ENCODE measurements around the gene GMDS.

Gene GMDS

DNA sequence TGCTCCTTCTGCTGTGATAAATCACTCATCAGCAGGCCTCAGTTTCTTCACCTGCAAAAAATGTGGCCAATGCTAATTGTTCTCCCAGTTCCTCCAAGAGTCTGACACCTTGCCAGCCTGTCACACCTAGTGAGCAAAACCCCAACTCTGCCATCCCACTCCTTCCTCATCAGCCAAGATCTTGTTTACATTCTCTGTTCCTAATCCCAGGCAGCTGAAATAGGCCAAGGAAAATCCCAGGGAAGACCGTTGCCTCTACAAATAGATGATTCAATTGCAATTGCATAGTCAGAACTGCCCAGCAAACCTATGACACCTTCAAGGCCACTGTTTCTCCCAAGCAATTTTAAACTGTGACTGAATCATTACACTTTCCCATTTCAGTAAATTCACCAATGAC is 78.7 kb downstream of the GMDS start:
- Histone ChIP-seq H3K9ac (ENCODE audit: low read length) (no peak overlapping the region), H3K27ac (ENCODE audit: low read depth, low read length) (no peak overlapping the region)

DNA sequence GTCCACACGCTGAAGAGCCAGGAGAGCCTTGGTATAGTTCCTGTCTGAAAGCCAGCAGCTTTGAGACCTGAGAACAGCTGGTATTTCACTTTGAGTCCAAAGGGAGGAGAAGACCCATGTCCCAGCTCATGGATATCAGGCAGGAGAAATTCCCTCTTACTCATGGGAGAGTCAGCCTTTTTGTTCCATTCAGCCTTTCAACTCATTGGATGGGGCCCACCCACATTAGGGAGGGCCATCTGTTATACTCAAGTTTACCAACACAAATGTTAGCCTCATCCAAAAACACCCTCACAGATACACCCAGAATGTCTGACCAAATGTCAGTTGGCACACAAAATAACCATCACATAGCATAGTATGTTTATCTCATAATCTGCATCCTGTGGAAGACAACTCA is 80.1 kb downstream of the GMDS start:
- no peak overlapping the region for H3K9ac ChIP-seq (ENCODE audit: low read length)

More for the DNA sequence above, 78.7 kb downstream of the GMDS start:
- H3K27me3 ChIP-seq (ENCODE audit: control insufficient read depth in 1 of 2, insufficient read depth in 2 of 2, low read length in 2 of 2), result no peaks in the 10 kb centered on the region
- H3K9me3 ChIP-seq (ENCODE audit: low read length), result no peaks in the 10 kb centered on the region
- no peak overlapping the region for H3K4me3 ChIP-seq (ENCODE audit: low read depth in 1 of 2, low read length in 2 of 2)
- H3K36me3 ChIP-seq (ENCODE audit: insufficient read depth, low read length), result no peaks in the 10 kb centered on the region
- H3K4me1 ChIP-seq (ENCODE audit: insufficient read depth, low read length), result no peaks in the 10 kb centered on the region

DNA sequence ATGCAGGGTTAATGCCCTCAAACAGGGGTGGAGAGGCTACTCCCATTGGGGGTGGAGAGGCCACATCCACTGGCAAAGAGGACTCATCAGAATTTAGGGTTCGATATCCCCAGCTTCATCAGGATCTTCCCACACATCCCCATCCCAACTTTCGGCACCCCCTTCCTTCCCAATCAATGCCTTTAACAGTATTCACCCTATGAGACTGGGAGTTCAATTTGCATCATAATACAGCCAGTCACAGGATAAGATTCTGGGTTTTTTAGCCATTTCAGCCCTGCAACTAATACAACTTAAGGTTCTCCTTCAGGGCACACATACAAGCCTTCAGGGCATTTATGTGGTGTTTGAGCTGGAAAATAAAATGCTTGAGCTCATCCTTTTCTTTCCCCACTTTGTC is 80.9 kb downstream of the GMDS start:
- H3K9ac ChIP-seq (ENCODE audit: low read length), result no peak overlapping the region
- no peak overlapping the region for H3K4me3 ChIP-seq (ENCODE audit: low read depth in 1 of 2, low read length in 2 of 2)
- no peaks in the 10 kb centered on the region for H3K9me3 ChIP-seq (ENCODE audit: low read length)
- no peaks in the 10 kb centered on the region for H3K4me1 ChIP-seq (ENCODE audit: insufficient read depth, low read length)
- H3K27me3 ChIP-seq (ENCODE audit: control insufficient read depth in 1 of 2, insufficient read depth in 2 of 2, low read length in 2 of 2), result no peaks in the 10 kb centered on the region
- no peak overlapping the region for H3K27ac ChIP-seq (ENCODE audit: low read depth, low read length)
- H3K36me3 ChIP-seq (ENCODE audit: insufficient read depth, low read length), result no peaks in the 10 kb centered on the region

More for the DNA sequence above, 80.1 kb downstream of the GMDS start:
- H3K27ac ChIP-seq (ENCODE audit: low read depth, low read length), result no peak overlapping the region
- no peaks in the 10 kb centered on the region for H3K9me3 ChIP-seq (ENCODE audit: low read length)
- no peaks in the 10 kb centered on the region for H3K27me3 ChIP-seq (ENCODE audit: control insufficient read depth in 1 of 2, insufficient read depth in 2 of 2, low read length in 2 of 2)
- no peaks in the 10 kb centered on the region for H3K4me1 ChIP-seq (ENCODE audit: insufficient read depth, low read length)
- no peaks in the 10 kb centered on the region for H3K36me3 ChIP-seq (ENCODE audit: insufficient read depth, low read length)
- no peak overlapping the region for H3K4me3 ChIP-seq (ENCODE audit: low read depth in 1 of 2, low read length in 2 of 2)

DNA sequence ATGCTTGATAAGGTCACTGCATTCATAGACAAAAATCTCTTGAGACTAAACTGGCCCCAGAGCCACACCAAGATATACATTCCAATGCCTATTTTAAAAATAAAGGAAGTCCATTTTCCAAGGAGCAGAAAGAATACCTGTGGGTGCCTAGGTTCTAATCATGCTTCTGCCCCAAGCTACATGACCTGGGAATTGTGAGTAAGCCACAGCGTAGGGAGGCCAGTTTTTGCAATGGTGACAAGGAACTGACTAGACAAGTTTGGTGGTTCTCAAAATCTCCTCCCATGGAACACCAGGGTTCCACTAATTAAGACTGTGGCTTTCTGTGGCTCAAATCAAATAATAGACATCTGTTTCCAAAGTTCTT is 83.3 kb downstream of the GMDS start:
- H3K36me3 ChIP-seq (ENCODE audit: insufficient read depth, low read length), result no peaks in the 10 kb centered on the region
- no peak overlapping the region for H3K27ac ChIP-seq (ENCODE audit: low read depth, low read length)
- H3K27me3 ChIP-seq (ENCODE audit: control insufficient read depth in 1 of 2, insufficient read depth in 2 of 2, low read length in 2 of 2), result no peaks in the 10 kb centered on the region
- no peak overlapping the region for H3K9ac ChIP-seq (ENCODE audit: low read length)
- H3K9me3 ChIP-seq (ENCODE audit: low read length), result no peaks in the 10 kb centered on the region
- H3K4me3 ChIP-seq (ENCODE audit: low read depth in 1 of 2, low read length in 2 of 2), result no peak overlapping the region
- no peaks in the 10 kb centered on the region for H3K4me1 ChIP-seq (ENCODE audit: insufficient read depth, low read length)

DNA sequence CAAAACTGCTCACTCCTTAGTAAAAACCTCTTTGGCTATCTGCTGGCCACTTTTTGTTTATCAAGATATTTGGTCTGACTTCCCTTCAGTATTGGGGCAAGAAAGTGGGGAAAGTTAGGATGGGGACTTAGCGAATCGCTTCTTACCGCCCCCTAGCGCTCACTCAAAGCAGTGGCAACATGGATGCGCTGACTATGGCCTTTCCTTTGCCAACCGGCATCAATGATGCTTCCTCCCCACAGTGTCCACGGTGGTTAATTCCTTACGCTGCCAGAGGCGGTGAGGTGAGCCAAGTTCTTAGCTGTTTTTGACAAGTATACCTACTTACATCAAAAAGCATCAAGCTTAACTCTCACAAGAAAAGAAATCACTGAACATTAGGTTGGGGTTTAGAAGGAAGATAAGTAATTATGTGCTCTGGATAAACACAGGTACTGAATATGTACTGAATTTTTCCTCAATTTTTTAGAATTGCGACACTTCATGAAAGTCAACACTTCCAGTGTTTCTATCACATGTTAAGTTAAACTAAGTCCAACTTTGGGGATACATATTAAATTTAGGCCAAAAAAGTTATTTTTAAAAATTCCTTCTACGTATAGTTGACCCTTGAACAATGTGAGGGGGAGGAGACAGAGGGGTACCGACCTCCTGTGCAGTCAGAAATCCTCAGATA is 86.7 kb downstream of the GMDS start:
- no peaks in the 10 kb centered on the region for H3K4me1 ChIP-seq (ENCODE audit: insufficient read depth, low read length)
- H3K36me3 ChIP-seq (ENCODE audit: insufficient read depth, low read length), result no peaks in the 10 kb centered on the region
- H3K27me3 ChIP-seq (ENCODE audit: control insufficient read depth in 1 of 2, insufficient read depth in 2 of 2, low read length in 2 of 2), result no peaks in the 10 kb centered on the region
- H3K27ac ChIP-seq (ENCODE audit: low read depth, low read length), result no peak overlapping the region
- H3K4me3 ChIP-seq (ENCODE audit: low read depth in 1 of 2, low read length in 2 of 2), result no peak overlapping the region
- H3K9ac ChIP-seq (ENCODE audit: low read length), result no peak overlapping the region
- no peaks in the 10 kb centered on the region for H3K9me3 ChIP-seq (ENCODE audit: low read length)

DNA sequence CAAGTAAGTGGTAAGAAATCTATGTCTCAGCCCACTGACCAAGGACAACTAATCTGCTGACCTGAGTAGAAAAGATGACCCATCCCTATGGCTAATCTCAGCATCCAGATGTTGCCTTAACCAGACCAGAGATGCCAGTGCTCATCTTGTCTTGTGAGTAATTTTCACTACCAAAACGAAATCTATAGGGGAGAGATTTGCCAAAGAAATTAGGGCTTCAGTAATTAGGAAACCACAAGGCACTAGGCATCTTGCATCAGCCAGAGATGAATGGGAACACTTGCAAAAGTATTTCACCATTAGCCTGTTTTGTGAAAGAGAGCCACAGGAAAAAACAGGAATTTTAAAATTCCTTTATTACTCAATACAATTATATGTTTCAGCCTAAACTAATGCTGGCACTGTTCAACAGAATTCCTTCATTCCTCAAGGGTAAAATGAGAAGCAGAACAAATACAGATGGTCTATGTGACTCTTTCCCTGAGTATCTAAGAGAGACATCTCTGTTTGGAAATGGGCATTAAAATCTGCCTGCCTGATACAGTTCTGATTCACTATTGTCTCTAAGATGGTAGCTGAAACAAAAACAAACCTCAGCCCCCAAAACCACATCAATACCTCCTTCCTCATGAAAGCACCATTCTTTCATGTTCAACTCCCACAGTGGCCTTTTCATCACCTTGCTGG is 87.8 kb downstream of the GMDS start:
- no peaks in the 10 kb centered on the region for H3K4me1 ChIP-seq (ENCODE audit: insufficient read depth, low read length)
- H3K9ac ChIP-seq (ENCODE audit: low read length), result no peak overlapping the region
- no peaks in the 10 kb centered on the region for H3K36me3 ChIP-seq (ENCODE audit: insufficient read depth, low read length)
- H3K4me3 ChIP-seq (ENCODE audit: low read depth in 1 of 2, low read length in 2 of 2), result no peak overlapping the region
- no peaks in the 10 kb centered on the region for H3K9me3 ChIP-seq (ENCODE audit: low read length)
- no peaks in the 10 kb centered on the region for H3K27me3 ChIP-seq (ENCODE audit: control insufficient read depth in 1 of 2, insufficient read depth in 2 of 2, low read length in 2 of 2)
- no peak overlapping the region for H3K27ac ChIP-seq (ENCODE audit: low read depth, low read length)

DNA sequence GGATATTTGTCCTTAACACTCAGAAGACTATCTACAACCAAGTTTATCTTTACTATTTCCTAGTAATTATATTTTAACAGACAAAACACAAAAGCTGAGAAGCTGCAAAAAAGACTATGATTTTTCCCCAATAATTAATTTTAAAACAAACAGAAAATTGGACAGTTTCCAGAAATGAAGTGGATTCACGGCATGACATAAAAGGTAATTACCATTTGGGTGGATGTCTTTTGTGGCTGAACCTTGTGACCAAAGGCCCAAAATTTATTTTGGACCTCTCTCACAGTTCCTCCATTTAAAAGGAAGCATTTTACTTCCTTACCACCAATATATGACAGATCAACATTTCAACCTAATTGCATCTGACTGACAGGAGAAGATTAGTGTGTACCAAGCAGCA is 90.2 kb downstream of the GMDS start:
- Histone ChIP-seq H3K27me3 (ENCODE audit: control insufficient read depth in 1 of 2, insufficient read depth in 2 of 2, low read length in 2 of 2) (no peaks in the 10 kb centered on the region), H3K36me3 (ENCODE audit: insufficient read depth, low read length) (no peaks in the 10 kb centered on the region), H3K9me3 (ENCODE audit: low read length) (no peaks in the 10 kb centered on the region), H3K4me3 (ENCODE audit: low read depth in 1 of 2, low read length in 2 of 2) (no peak overlapping the region), H3K4me1 (ENCODE audit: insufficient read depth, low read length) (no peaks in the 10 kb centered on the region), H3K27ac (ENCODE audit: low read depth, low read length) (no peak overlapping the region), H3K9ac (ENCODE audit: low read length) (no peak overlapping the region)

DNA sequence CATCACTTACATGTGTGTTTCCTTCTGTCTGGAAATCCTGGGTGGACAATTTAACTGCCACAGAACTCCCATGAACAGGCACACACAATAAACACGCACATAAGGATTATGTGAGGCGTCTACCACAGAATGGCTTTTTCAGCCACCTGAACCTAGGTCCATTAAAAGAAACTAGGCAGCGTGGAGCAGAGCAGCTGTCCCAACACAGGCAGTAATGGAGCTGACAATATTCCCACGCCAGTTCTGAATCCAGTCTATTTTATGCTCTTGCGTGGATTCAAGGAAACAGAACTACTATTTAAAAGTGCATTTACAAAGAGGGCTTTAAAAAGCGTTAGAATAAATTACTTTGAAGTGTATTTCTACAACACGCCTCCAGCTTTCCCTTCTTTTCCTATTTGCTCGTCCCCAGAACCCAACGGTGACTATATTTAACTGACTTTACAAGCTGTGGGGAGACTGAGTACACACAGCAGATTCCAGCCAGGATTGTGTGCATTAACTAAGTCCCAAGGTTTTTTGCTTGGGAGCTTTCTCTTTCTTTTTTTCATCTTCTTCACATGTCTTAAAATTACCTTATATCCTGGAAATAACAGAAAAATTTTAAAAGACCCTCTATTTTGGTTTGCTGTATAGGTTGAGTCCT is 95.9 kb downstream of the GMDS start:
- H3K27ac ChIP-seq (ENCODE audit: low read depth, low read length), result no peak overlapping the region
- no peak overlapping the region for H3K9ac ChIP-seq (ENCODE audit: low read length)
- H3K4me3 ChIP-seq (ENCODE audit: low read depth in 1 of 2, low read length in 2 of 2), result no peak overlapping the region
- H3K36me3 ChIP-seq (ENCODE audit: insufficient read depth, low read length), result no peaks in the 10 kb centered on the region
- H3K4me1 ChIP-seq (ENCODE audit: insufficient read depth, low read length), result no peaks in the 10 kb centered on the region
- H3K9me3 ChIP-seq (ENCODE audit: low read length), result no peaks in the 10 kb centered on the region
- no peaks in the 10 kb centered on the region for H3K27me3 ChIP-seq (ENCODE audit: control insufficient read depth in 1 of 2, insufficient read depth in 2 of 2, low read length in 2 of 2)

DNA sequence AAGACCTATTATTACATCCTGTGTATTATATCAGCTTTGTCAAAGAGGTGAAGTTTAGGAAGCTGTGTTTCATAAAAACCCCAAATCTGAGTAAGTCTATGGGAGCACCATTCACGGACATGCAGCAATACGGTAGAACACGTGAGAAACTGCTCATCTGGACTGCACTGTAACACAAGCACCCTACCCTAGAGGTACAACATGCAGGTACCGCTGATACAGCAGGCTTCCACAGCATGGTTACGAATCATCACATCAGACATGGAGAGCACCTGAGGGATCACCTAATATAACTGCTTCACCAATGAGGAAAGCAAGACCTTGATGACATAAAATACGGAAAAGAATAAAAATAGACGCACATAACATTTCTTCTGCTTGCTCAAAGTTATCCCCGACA is 96.7 kb downstream of the GMDS start:
- Histone ChIP-seq H3K27ac (ENCODE audit: low read depth, low read length) (no peak overlapping the region), H3K9ac (ENCODE audit: low read length) (no peak overlapping the region), H3K27me3 (ENCODE audit: control insufficient read depth in 1 of 2, insufficient read depth in 2 of 2, low read length in 2 of 2) (no peaks in the 10 kb centered on the region), H3K36me3 (ENCODE audit: insufficient read depth, low read length) (no peaks in the 10 kb centered on the region), H3K4me1 (ENCODE audit: insufficient read depth, low read length) (no peaks in the 10 kb centered on the region), H3K4me3 (ENCODE audit: low read depth in 1 of 2, low read length in 2 of 2) (no peak overlapping the region), H3K9me3 (ENCODE audit: low read length) (no peaks in the 10 kb centered on the region)

DNA sequence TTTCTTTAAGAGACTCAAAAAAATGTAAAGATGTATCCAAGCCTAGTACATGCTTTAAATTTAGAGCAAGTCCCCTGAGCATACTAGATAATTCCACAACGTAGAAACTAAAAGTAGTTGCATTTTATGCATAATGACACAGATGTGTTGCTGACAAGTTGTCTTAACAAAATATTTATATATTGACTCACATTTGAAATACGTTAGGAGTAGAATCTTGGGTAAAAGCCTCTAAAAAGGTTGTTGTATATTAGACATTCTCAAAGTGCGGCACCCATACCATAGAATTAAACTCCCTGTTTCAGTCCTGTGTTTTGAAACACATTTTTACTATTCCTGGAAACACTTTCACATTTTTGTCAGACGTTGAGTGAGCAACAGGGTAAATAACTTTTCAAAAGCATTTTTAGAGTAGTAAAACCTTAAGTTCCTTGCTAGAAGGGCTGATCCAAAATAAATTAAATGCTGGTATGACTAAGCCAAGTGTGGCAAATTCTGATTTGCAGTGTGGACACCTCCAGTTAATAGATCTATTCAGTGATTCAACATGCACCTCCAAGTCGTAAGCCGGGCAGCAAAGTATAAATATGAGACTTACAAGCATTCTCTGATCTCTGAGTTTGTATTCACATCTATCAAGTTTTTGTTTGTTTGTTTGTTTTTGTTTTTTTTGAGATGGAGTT is 97.5 kb downstream of the GMDS start:
- H3K4me3 ChIP-seq (ENCODE audit: low read depth in 1 of 2, low read length in 2 of 2), result no peak overlapping the region
- H3K27ac ChIP-seq (ENCODE audit: low read depth, low read length), result no peak overlapping the region
- H3K4me1 ChIP-seq (ENCODE audit: insufficient read depth, low read length), result no peaks in the 10 kb centered on the region
- H3K27me3 ChIP-seq (ENCODE audit: control insufficient read depth in 1 of 2, insufficient read depth in 2 of 2, low read length in 2 of 2), result no peaks in the 10 kb centered on the region
- no peaks in the 10 kb centered on the region for H3K9me3 ChIP-seq (ENCODE audit: low read length)
- H3K9ac ChIP-seq (ENCODE audit: low read length), result no peak overlapping the region
- H3K36me3 ChIP-seq (ENCODE audit: insufficient read depth, low read length), result no peaks in the 10 kb centered on the region

DNA sequence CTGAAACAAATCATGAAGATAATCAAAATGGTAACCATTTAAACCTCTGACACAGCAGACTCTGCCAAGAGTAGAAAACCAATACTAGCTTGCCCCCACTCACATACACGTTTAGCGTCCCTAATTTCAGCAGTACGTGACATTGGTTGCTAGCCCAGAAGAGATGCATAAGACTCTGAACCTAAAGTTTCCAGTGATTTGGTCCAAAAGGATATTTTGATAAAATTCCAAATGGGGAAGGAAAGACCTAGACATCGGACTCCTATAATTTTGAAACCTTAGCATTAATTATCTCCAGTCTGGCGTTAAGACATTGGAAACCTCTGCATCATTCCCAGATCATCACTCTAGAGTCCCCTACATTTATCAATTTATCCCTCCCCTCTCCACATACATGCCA is 98.1 kb downstream of the GMDS start:
- Histone ChIP-seq H3K36me3 (ENCODE audit: insufficient read depth, low read length) (no peaks in the 10 kb centered on the region), H3K27me3 (ENCODE audit: control insufficient read depth in 1 of 2, insufficient read depth in 2 of 2, low read length in 2 of 2) (no peaks in the 10 kb centered on the region), H3K4me3 (ENCODE audit: low read depth in 1 of 2, low read length in 2 of 2) (no peak overlapping the region), H3K9ac (ENCODE audit: low read length) (no peak overlapping the region), H3K27ac (ENCODE audit: low read depth, low read length) (no peak overlapping the region), H3K4me1 (ENCODE audit: insufficient read depth, low read length) (no peaks in the 10 kb centered on the region), H3K9me3 (ENCODE audit: low read length) (no peaks in the 10 kb centered on the region)

All from muscle layer of colon (tissue), 2 donors.